ENCODE results near the gene OSBPL1A. TPM values are rescaled to one million over a fixed set of nuclear protein-coding genes. Genes with fewer than 3 reads are reported as not detected.

The OSBPL1A gene
- polyA plus RNA-seq, 3 donors: 13.4 to 79.5 (median 49.5) TPM

GRCh38 chr18:24244698-24245097 is 152.9 kb downstream of the OSBPL1A start:
- H3K27ac ChIP-seq (ENCODE audit: low read depth, low read length): no peak overlapping the region
- WGBS, 3 donors: 92 to 97% (median 95%) methylated on average over 5 of the region's 5 CpGs

GRCh38 chr18:24243677-24244076 is 153.9 kb downstream of the OSBPL1A start:
- H3K27ac ChIP-seq (ENCODE audit: low read depth, low read length): no peak overlapping the region
- WGBS, 3 donors: 61 to 72% (median 69%) methylated on average over 1 of the region's 1 CpG

GRCh38 chr18:24239341-24239740 is 158.3 kb downstream of the OSBPL1A start:
- whole genome bisulfite sequencing, 3 donors: 48 to 78% (median 65%) methylated on average over 2 of the region's 2 CpGs
- no peak overlapping the region for H3K27ac ChIP-seq (ENCODE audit: low read depth, low read length)

- 61 to 68% (median 67%) methylated on average over 5 of the region's 5 CpGs for WGBS, 3 donors
Observed at GRCh38 chr18:24238387-24238786, 159.2 kb downstream of the OSBPL1A start.

GRCh38 chr18:24234850-24235418 is 162.7 kb downstream of the OSBPL1A start:
- 85 to 97% (median 87%) methylated on average over 7 of the region's 7 CpGs for WGBS, 3 donors
- H3K27ac ChIP-seq (ENCODE audit: low read depth, low read length): no peak overlapping the region

More at GRCh38 chr18:24238387-24238786, 159.2 kb downstream of the OSBPL1A start:
- H3K27ac ChIP-seq (ENCODE audit: low read depth, low read length): no peak overlapping the region

GRCh38 chr18:24234330-24234729 is 163.3 kb downstream of the OSBPL1A start:
- 45 to 68% (median 53%) methylated on average over 5 of the region's 5 CpGs for WGBS, 3 donors
- no peak overlapping the region for H3K27ac ChIP-seq (ENCODE audit: low read depth, low read length)

GRCh38 chr18:24232800-24233199 is 164.8 kb downstream of the OSBPL1A start:
- no peak overlapping the region for H3K27ac ChIP-seq (ENCODE audit: low read depth, low read length)
- WGBS, 3 donors: 92 to 99% (median 96%) methylated on average over 5 of the region's 5 CpGs

- H3K27ac ChIP-seq (ENCODE audit: low read depth, low read length): no peak overlapping the region
- 34 to 44% (median 38%) methylated on average over 8 of the region's 8 CpGs for WGBS, 3 donors
Observed at GRCh38 chr18:24231773-24232735, 165.6 kb downstream of the OSBPL1A start.

- no peak overlapping the region for H3K27ac ChIP-seq (ENCODE audit: low read depth, low read length)
- WGBS, 3 donors: 79 to 94% (median 84%) methylated on average over 5 of the region's 5 CpGs
Observed at GRCh38 chr18:24230766-24231165, 166.9 kb downstream of the OSBPL1A start.

- H3K27ac ChIP-seq (ENCODE audit: low read depth, low read length): no peak overlapping the region
- WGBS, 3 donors: 95 to 97% (median 97%) methylated on average over 6 of the region's 6 CpGs
Observed at GRCh38 chr18:24228667-24229041, 169.0 kb downstream of the OSBPL1A start.

GRCh38 chr18:24227977-24228666 is 169.5 kb downstream of the OSBPL1A start:
- no peak overlapping the region for H3K27ac ChIP-seq (ENCODE audit: low read depth, low read length)
- 93 to 95% (median 93%) methylated on average over 12 of the region's 12 CpGs for WGBS, 3 donors

- WGBS, 3 donors: 95 to 98% (median 97%) methylated on average over 2 of the region's 2 CpGs
- no peak overlapping the region for H3K27ac ChIP-seq (ENCODE audit: low read depth, low read length)
Observed at GRCh38 chr18:24220318-24220688, 177.3 kb downstream of the OSBPL1A start.

- no peak overlapping the region for H3K27ac ChIP-seq (ENCODE audit: low read depth, low read length)
- 77 to 92% (median 92%) methylated on average over 7 of the region's 7 CpGs for WGBS, 3 donors
Observed at GRCh38 chr18:24219561-24220317, 177.9 kb downstream of the OSBPL1A start.

GRCh38 chr18:24214913-24215312 is 182.7 kb downstream of the OSBPL1A start:
- H3K27ac ChIP-seq (ENCODE audit: low read depth, low read length): no peak overlapping the region
- WGBS, 3 donors: 39 to 64% (median 42%) methylated on average over 1 of the region's 1 CpG

- 48 to 83% (median 77%) methylated on average over 6 of the region's 6 CpGs for whole genome bisulfite sequencing, 3 donors
Observed at GRCh38 chr18:24214144-24214543, 183.5 kb downstream of the OSBPL1A start.

GRCh38 chr18:24212939-24213338 is 184.7 kb downstream of the OSBPL1A start:
- H3K27ac ChIP-seq (ENCODE audit: low read depth, low read length): no peak overlapping the region
- 91 to 95% (median 91%) methylated on average over 6 of the region's 6 CpGs for WGBS, 3 donors

More at GRCh38 chr18:24214144-24214543, 183.5 kb downstream of the OSBPL1A start:
- H3K27ac ChIP-seq (ENCODE audit: low read depth, low read length): no peak overlapping the region

- WGBS, 3 donors: 72 to 97% (median 94%) methylated on average over 6 of the region's 6 CpGs
Observed at GRCh38 chr18:24209558-24209957, 188.1 kb downstream of the OSBPL1A start.

GRCh38 chr18:24208270-24209035 is 189.2 kb downstream of the OSBPL1A start:
- WGBS, 3 donors: 48 to 63% (median 49%) methylated on average over 2 of the region's 2 CpGs

More at GRCh38 chr18:24209558-24209957, 188.1 kb downstream of the OSBPL1A start:
- H3K27ac ChIP-seq (ENCODE audit: low read depth, low read length): no peak overlapping the region

More at GRCh38 chr18:24208270-24209035, 189.2 kb downstream of the OSBPL1A start:
- no peak overlapping the region for H3K27ac ChIP-seq (ENCODE audit: low read depth, low read length)
